Camera-type eye (tissue), 1 donor: ENCODE measurements around the gene AP1B1. TPM values are rescaled to one million over a fixed set of nuclear protein-coding genes. Genes with fewer than 3 reads are reported as not detected.

Experiments used
- total RNA-seq: library from RNA; depleted of rRNA; stranded (reverse); fragments of >200 nt; gene quantifications from one replicate; pipeline ENCODE4 v1.2.3, GENCODE V29; 2014

AP1B1 gene
- 50.9 TPM for total RNA-seq

GRCh38 chr22:29387921-29388758 is at the start of gene AP1B1:
TSS of gene AP1B1 (minus strand) at chr22:29388570. CDS start at chr22:29367243, 21,327 bp downstream.

DNA sequence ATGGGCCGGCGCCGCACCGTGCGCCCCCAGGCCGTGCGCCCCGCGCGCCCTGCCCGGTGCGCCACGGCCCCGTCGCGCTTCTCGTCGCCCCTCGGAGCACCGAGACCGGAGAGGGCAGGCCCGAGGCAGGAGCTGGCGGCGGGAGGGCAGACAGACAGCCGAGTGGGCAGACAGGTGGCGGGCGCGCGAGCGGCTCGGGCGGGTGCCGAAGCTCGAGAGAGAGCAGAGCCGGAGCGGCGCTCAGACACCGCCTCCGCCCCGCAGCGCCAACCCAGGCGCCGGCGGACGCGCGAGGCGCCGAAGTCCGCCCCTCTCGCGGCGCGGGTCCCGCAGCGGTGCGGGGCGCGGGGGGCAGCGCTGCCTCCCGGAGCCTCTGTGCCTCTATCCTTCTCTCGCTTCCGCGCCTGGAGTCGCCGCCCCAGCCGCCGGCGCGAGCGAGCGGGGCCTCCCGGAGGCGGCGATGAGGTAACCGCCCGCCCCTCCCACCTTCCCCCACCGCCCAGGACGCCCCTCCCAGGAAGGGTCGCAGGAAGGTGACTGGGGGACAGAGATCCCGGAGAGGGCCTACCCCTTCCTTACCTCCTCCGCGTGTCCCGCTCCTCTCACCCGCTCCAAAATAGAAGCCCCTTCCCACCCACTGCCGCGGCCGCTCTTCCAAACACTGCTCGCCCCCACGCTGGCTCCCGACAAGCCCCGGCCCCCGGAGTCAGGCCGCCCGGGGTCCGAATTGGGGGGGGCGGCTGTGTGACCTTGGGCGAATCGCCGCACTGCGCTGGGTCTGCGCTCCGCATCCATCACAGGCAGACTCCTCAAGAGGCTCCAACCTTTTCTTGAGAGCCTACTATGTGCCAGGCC is 72.9 kb downstream of the AP1B1 start, which contains the start of gene RASL10A:
TSS of gene RASL10A (minus strand) at position 412 of the 855 bp plus-strand sequence. CDS start 451 bp downstream, outside the sequence.

DNA sequence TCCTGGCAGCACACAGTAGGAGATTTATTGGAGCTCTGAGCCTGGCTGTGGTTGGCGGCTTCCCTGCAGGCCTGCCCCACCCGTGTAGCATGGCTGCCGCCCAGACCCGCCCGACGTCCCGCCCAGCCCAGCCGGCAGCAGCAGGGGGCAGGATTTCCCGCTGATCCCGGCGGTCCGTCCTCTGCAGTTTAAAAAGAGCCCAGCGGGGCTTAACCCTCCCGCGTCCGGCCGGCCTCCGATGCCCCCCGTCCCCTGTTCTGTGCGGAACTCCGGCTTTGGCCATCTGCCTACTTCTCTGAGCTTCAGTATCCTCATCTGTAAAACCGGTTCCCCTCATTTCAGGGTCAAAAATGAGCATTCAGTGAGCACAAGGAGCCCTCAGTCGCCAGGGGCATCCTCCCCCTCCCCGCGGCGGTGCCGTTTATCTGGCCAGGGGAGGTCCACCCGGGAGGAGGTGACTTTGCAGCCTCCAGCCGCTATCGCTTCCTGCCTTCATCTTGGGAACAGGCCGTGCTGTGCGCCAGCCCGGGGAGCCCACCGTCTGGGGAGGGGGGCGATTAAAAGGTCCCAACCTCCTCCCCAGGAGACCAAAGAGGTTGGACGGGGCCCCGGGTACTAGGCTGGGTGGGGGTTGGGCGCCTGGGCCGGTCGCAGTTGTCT is 82.1 kb downstream of the AP1B1 start, which contains the start of gene GAS2L1:
TSS of gene GAS2L1 (plus strand) at position 476 of the 660 bp plus-strand sequence. CDS start 1,456 bp downstream, outside the sequence.

Other genes with a start within 250 kb of the AP1B1 start
- 12.3 TPM for gene EMID1, start 182.7 kb downstream of the AP1B1 start, total RNA-seq
- gene RHBDD3, start 120.6 kb downstream of the AP1B1 start, total RNA-seq, result 35.5 TPM
- 214 TPM for gene EWSR1, start 120.3 kb downstream of the AP1B1 start, total RNA-seq
- 9.0 TPM for gene GAS2L1, start 81.9 kb downstream of the AP1B1 start, total RNA-seq
- gene RASL10A, start 72.9 kb downstream of the AP1B1 start, total RNA-seq, result 2.9 TPM
- gene RFPL1, start 50.0 kb upstream of the AP1B1 start, total RNA-seq, result not detected
- gene NEFH, start 91.6 kb upstream of the AP1B1 start, total RNA-seq, result 1.8 TPM
- 45.9 TPM for gene THOC5, start 165.2 kb upstream of the AP1B1 start, total RNA-seq
- 56.5 TPM for gene NIPSNAP1, start 192.5 kb upstream of the AP1B1 start, total RNA-seq
- 40.9 TPM for gene NF2, start 215.1 kb upstream of the AP1B1 start, total RNA-seq